Epithelial cell of esophagus (primary cell): Measurements from ENCODE around the gene TMEM131L.

Source experiments
- DNase-seq: peaks from one replicate; pipeline ENCODE4 v3.0.0; 2010; ENCODE audit warnings: low read depth
- H3K4me3 ChIP-seq: 2 replicates; pipeline ENCODE4 v1.5.1; 2011; ENCODE audit warnings: mild to moderate bottlenecking, low read length, control low read depth
- TF ChIP-seq, protein P1 (sequence below): IDR thresholded peaks from 2 replicates; pipeline ENCODE4 v1.5.1; 2011; ENCODE audit warnings: low read depth, mild to moderate bottlenecking, low read length, control low read depth, inconsistent platforms; ENCODE audit not compliant: insufficient read depth; ENCODE audit errors: missing control alignments

TMEM131L gene

DNA sequence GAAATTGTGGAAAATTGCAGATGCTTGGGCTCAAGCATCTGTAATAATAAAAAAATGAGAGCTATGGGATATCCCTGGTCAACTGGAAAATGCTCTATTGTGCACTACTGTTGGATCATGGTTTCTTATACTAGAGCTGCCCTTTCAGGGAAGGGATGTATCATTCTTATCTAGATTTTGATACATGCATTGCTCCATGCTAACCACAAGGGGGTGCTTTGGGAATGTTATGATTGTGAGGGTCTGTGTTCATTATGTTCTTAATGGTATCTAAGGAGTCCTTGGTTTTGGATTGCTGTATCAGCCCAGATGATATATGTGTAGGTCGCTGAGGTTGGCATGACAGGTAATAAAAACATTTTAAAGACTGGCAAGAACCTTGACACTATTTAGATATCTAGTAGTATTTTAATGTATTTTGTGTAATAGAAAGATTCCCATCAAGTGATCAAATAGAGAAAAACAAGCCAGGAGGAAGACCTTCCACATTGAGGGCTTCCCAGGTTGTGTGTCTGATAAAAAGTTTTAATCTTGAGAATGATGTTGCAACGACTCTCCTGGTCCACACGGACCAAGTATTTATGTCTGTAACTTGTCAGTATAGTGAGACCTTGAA lies 168.7 kb downstream of the TMEM131L start:
- TF ChIP-seq, protein P1, sequence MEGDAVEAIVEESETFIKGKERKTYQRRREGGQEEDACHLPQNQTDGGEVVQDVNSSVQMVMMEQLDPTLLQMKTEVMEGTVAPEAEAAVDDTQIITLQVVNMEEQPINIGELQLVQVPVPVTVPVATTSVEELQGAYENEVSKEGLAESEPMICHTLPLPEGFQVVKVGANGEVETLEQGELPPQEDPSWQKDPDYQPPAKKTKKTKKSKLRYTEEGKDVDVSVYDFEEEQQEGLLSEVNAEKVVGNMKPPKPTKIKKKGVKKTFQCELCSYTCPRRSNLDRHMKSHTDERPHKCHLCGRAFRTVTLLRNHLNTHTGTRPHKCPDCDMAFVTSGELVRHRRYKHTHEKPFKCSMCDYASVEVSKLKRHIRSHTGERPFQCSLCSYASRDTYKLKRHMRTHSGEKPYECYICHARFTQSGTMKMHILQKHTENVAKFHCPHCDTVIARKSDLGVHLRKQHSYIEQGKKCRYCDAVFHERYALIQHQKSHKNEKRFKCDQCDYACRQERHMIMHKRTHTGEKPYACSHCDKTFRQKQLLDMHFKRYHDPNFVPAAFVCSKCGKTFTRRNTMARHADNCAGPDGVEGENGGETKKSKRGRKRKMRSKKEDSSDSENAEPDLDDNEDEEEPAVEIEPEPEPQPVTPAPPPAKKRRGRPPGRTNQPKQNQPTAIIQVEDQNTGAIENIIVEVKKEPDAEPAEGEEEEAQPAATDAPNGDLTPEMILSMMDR, result peak; percentile 75
- H3K4me3 ChIP-seq, result no peak overlapping the region
- peak; percentile 42 for DNase-seq

DNA sequence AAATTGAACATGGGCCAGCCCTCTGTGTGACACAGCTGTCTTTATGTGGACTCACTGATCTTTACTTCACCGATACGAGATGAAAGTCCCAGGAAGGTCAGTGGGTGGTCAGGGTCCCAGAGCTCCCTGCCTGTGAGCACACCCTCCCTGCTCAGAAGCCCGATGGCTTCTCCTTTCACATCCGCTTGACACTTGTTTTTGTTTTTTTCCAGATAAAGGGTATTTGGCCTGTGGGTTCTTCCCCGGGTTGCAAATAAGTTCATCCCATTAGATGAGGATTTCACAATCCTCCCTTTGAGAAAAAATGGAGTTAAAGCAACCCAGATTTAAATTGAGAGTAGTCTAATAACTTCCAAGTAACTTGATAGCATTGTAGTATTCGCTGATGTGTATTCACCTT lies 169.7 kb downstream of the TMEM131L start:
- DNase-seq, result no peak
- H3K4me3 ChIP-seq, result no peak overlapping the region
- TF ChIP-seq, protein P1, result no peak

- H3K4me3 ChIP-seq, result no peak overlapping the region
- DNase-seq, result no peak
- TF ChIP-seq, protein P1, result no peak
These were observed 171.0 kb downstream of the TMEM131L start for GRCh38 chr4:153637201-153637600.

DNA sequence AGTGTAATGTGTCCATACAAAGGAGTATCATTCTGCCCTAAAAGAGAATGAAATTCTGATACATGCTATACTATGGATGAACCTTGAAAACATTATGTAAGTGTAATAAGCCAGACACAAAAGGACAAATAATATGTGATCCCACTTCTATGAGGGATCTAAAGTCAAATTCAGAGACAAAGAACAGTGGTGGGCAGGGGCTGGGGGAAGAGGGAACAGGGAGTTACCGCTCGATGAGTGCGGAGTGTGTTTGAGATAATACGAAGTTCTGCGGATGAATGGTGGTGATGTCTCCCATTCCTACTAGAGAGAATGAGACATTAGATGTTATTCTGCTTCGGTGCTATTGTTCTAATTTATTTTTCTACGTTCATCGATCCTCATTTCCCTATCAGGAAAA lies 171.9 kb downstream of the TMEM131L start:
- H3K4me3 ChIP-seq, result no peak overlapping the region
- TF ChIP-seq, protein P1, result no peak
- no peak for DNase-seq

GRCh38 chr4:153638999-153639398 lies 172.8 kb downstream of the TMEM131L start:
- no peak for DNase-seq
- TF ChIP-seq, protein P1, result no peak
- no peak overlapping the region for H3K4me3 ChIP-seq

DNA sequence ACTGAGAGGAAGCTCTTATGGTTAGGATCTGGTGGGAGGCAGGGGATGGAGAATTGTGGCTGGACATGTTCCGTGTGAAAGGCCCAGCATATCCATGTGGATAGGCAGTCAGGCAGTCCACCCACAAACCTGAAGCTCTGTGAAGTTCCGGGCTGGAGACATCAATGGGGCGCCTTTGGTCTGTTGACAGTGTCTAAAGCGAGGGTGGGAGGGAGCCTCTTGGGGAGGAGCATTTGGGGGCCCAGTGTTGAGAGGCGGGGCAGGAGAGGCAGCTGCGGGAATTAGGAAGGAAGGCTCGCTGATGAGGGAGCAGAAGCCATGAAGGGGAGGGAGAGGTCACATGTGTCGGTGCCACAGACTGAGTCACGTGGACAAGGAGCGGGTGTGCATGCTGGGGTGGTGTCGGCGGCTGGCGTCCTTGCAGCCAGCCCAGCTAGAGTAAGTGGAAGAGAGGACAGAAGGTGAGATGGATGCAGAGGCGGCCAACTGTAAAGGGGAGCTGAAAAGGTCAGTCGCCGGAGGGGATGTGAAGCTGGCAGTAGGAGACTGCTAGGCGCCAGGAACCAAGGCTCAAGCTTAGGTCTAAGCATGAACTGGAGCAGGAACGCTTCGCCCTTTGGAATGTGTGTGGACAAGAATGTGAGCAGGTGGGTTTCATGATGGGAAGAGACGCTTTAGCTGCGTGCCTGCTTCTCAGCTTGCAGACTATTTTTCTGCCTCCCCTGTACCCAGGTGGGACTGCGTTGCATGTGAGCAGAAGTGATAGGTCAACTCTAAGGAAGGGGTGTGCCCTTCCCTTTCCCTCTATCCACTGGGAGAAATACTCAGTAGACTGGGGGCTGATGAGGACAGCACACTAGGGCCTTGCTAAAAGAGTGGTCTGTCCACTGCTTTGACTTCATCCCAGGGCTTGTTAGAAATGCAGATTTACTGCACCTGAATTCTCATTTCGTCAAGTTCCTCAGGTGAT lies 174.0 kb downstream of the TMEM131L start:
- TF ChIP-seq, protein P1, result no peak
- no peak overlapping the region for H3K4me3 ChIP-seq
- no peak for DNase-seq
